ENCODE measurements around the gene TMEM203.

Gene TMEM203

GRCh38 chr9:137218212-137218753 lies 12.8 kb upstream of the TMEM203 start:
- no peak overlapping the region for H3K4me3 ChIP-seq (replicated peaks; ENCODE audit: low read depth, low read length)
- no peak for TF ChIP-seq CTCF (IDR thresholded peaks at IDR 0.05; ENCODE audit: low read length, missing control alignments)
- DNase-seq (ENCODE audit: low read depth) = no peak

DNA sequence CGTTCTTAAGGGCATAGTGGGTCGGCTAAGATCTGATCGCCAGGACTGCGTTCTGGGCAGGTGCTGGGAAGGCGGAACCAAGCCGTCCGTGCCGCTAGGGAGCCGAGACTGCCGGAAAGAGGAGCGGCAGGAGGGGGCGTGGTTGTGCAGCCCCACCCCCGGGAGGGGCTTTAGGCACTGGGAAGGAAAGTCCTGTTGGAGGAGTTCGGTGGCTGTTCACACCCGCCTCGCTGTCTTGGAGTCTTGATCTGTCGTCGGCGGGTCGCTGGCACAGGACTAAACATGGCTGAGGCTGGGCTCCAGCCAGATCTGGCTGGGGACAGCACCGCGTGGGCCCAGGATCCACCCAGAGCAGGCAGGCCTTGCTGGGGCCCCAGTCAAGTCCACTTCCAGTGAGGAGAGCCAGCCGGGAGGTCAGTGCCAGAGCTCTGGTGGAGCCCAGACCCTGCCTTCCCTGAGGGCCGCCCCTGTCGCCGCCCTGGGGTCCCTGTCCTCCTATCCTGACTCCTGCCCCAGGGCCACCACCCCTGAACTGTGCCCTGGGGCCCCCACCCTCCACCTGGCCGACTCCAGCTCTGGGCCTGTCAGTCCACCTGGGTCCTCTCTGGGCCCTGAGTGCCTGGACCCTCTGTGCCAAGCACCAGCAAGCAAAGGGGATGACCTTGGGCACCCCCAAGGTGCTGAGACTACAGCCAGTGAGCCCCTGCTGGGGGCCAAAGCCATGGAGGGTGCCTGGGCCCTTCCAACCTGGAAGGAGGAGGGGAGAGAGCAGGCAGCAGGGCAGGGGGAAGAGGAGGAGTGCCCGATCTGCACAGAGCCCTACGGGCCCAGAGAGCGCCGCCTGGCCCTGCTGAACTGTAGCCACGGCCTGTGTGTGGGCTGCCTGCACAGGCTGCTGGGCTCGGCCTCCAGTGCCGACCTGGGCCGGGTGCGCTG lies 12.1 kb upstream of the TMEM203 start:
- no peak for DNase-seq (ENCODE audit: low read depth)
- H3K4me3 ChIP-seq (replicated peaks; ENCODE audit: low read depth, low read length) = no peak overlapping the region

GRCh38 chr9:137216188-137216965 lies 10.9 kb upstream of the TMEM203 start:
- TF ChIP-seq CTCF (IDR thresholded peaks at IDR 0.05; ENCODE audit: low read length, missing control alignments) = no peak
- no peak overlapping the region for H3K4me3 ChIP-seq (replicated peaks; ENCODE audit: low read depth, low read length)
- DNase-seq (ENCODE audit: low read depth) = no peak

More for the DNA sequence above, 12.1 kb upstream of the TMEM203 start:
- no peak for TF ChIP-seq CTCF (IDR thresholded peaks at IDR 0.05; ENCODE audit: low read length, missing control alignments)

DNA sequence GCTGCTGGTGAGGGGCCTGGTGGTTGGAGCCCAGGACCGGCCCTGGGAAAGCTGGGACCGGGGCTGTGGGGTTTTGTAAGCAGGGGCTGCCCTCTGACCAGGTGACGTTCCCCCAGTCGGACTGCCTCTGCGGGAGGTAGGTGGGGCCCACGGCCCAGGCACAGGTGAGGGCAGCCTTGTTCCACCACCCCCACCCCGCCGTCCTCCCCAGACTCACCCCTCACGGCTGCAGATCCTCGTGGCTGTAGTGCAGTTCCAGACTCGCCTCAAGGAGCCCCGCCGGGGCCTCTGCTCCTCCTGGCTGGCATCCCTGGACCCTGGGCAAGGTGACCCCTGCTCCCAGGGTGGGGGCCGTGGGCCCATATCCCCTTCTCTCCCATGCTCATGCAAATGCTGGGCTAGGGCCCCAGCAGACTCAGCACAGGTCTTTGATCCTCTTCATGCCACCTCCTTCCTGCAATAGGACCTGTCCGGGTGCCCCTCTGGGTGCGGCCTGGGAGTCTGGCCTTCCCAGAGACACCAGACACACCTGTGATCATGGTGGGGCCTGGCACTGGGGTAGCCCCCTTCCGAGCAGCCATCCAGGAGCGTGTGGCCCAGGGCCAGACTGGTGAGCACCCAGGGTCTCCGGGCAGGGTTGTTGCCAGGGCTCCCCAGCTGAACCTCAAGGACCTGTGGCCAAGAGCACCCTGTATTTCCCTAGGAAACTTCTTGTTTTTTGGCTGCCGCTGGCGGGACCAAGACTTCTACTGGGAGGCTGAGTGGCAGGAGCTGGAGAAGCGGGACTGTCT lies 9.9 kb upstream of the TMEM203 start:
- no peak for TF ChIP-seq CTCF (IDR thresholded peaks at IDR 0.05; ENCODE audit: low read length, missing control alignments)
- H3K4me3 ChIP-seq (replicated peaks; ENCODE audit: low read depth, low read length) = no peak overlapping the region
- DNase-seq (ENCODE audit: low read depth) = no peak

DNA sequence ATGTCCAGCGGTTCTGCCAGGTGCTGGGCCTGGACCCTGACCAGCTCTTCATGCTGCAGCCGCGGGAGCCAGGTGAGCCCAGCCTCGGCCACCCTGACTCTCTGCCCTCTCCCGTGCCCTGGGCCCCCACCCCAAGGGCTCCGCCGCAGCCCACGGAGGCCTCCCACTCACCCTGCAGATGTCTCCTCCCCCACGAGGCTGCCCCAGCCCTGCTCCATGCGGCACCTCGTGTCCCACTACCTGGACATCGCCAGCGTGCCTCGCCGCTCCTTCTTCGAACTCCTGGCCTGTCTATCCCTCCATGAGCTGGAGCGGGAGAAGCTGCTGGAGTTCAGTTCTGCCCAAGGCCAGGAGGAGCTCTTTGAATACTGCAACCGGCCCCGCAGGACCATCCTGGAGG lies 9.2 kb upstream of the TMEM203 start:
- DNase-seq (ENCODE audit: low read depth) = no peak
- no peak for TF ChIP-seq CTCF (IDR thresholded peaks at IDR 0.05; ENCODE audit: low read length, missing control alignments)
- H3K4me3 ChIP-seq (replicated peaks; ENCODE audit: low read depth, low read length) = no peak overlapping the region
